PC-9 (cell line): ENCODE results near the gene KDM4C.

Experiments used
- EZH2 ChIP-seq: fragments of 200-600 bp; sonication (generic); IDR thresholded peaks from 2 replicates; pipeline ENCODE4 v1.8.0; 2017; ENCODE audit warnings: antibody characterized with exemption, low read depth
- TF ChIP-seq, protein P1 (sequence below): fragments of 200-600 bp; sonication (generic); conservative IDR thresholded peaks from 2 replicates; pipeline ENCODE4 v1.6.1; 2017; ENCODE audit warnings: mixed run types, antibody characterized with exemption, mild to moderate bottlenecking, moderate library complexity

DNA sequence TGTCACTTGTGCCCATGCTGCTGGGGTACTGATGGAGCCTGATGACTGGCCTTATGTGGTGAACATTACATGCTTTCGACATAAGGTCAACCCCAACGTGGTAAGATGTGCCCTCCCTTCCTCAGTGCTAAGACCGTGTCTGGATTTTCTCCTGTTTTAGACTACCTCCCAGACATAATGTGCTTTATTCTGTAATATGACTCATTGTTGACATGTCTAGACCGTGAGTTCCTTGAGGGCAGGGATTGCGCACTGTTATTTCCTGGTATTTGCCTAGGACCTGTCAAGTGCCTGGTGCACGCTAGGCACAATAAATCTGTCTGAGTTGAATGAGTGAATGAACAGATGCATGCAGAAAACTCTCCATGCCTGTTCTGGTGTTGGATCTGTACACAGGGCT, 346.0 kb downstream of the KDM4C start:
- TF ChIP-seq, protein P1, sequence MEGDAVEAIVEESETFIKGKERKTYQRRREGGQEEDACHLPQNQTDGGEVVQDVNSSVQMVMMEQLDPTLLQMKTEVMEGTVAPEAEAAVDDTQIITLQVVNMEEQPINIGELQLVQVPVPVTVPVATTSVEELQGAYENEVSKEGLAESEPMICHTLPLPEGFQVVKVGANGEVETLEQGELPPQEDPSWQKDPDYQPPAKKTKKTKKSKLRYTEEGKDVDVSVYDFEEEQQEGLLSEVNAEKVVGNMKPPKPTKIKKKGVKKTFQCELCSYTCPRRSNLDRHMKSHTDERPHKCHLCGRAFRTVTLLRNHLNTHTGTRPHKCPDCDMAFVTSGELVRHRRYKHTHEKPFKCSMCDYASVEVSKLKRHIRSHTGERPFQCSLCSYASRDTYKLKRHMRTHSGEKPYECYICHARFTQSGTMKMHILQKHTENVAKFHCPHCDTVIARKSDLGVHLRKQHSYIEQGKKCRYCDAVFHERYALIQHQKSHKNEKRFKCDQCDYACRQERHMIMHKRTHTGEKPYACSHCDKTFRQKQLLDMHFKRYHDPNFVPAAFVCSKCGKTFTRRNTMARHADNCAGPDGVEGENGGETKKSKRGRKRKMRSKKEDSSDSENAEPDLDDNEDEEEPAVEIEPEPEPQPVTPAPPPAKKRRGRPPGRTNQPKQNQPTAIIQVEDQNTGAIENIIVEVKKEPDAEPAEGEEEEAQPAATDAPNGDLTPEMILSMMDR, result no peak
- no peak for TF ChIP-seq EZH2
